DND-41 (cell line): ENCODE data around the gene SAG.

Experiments
- ATAC-seq: fragments of 200-7000 bp; cut with Tn5 transposase; 3 replicates; pipeline ENCODE4 v1.9.1; 2021; ENCODE audit warnings: low read depth; ENCODE audit not compliant: insufficient read depth
- DNase-seq: peaks from one replicate; pipeline ENCODE4 v3.0.0-alpha.2; 2020
- H2AFZ ChIP-seq: 2 replicates; pipeline ENCODE4 v1.6.0; 2012; ENCODE audit warnings: low read depth, low read length
- H3K27ac ChIP-seq: 2 replicates; pipeline ENCODE4 v1.5.1; 2012; ENCODE audit warnings: low read length, inconsistent platforms
- H3K27me3 ChIP-seq: fragments of 200-600 bp; sonication (generic); 2 replicates; pipeline ENCODE4 v1.6.0; 2012; ENCODE audit warnings: low read length, mild to moderate bottlenecking, inconsistent platforms; ENCODE audit not compliant: insufficient read depth, poor library complexity
- H3K36me3 ChIP-seq: 2 replicates; pipeline ENCODE4 v1.5.1; 2012; ENCODE audit warnings: low read length, inconsistent platforms; ENCODE audit not compliant: insufficient read depth
- H3K4me1 ChIP-seq: 2 replicates; pipeline ENCODE4 v1.5.1; 2012; ENCODE audit warnings: mild to moderate bottlenecking, low read length; ENCODE audit not compliant: insufficient read depth
- H3K4me2 ChIP-seq: 2 replicates; pipeline ENCODE4 v1.6.0; 2012; ENCODE audit warnings: mild to moderate bottlenecking, moderate library complexity, low read length, inconsistent platforms; ENCODE audit not compliant: insufficient read depth
- H3K4me3 ChIP-seq, 2 experiments: fragments of 200-600 bp in 1 of 2; shearing (Covaris generic) in 1 of 2; 2 replicates each; pipeline ENCODE4 v1.5.1; 2012 to 2016; ENCODE audit warnings: inconsistent platforms in 2 of 2, low read length in 2 of 2, mild to moderate bottlenecking in 2 of 2, low read depth in 1 of 2, moderate library complexity in 1 of 2
- H3K79me2 ChIP-seq: 2 replicates; pipeline ENCODE4 v1.6.0; 2012; ENCODE audit warnings: low read length, inconsistent platforms; ENCODE audit not compliant: insufficient read depth
- H3K9ac ChIP-seq: 2 replicates; pipeline ENCODE4 v1.6.0; 2012; ENCODE audit warnings: low read depth, mild to moderate bottlenecking, inconsistent platforms, low read length, moderate library complexity
- H3K9me3 ChIP-seq: 2 replicates; pipeline ENCODE4 v1.5.1; 2012; ENCODE audit warnings: low read length, moderate library complexity, mild to moderate bottlenecking, inconsistent platforms; ENCODE audit not compliant: insufficient read depth, severe bottlenecking
- H4K20me1 ChIP-seq: 2 replicates; pipeline ENCODE4 v1.6.0; 2012; ENCODE audit warnings: low read length; ENCODE audit not compliant: insufficient read depth
- EZH2 ChIP-seq: IDR thresholded peaks from 3 replicates; pipeline ENCODE4 v1.6.1; 2012; ENCODE audit warnings: borderline replicate concordance, low read depth, mild to moderate bottlenecking, moderate library complexity, low read length, inconsistent platforms; ENCODE audit not compliant: severe bottlenecking
- TF ChIP-seq, protein P1 (sequence below): IDR thresholded peaks from 2 replicates; pipeline ENCODE4 v1.5.1; 2012; ENCODE audit warnings: borderline replicate concordance, low read length, moderate library complexity, mild to moderate bottlenecking; ENCODE audit not compliant: poor library complexity, severe bottlenecking; ENCODE audit errors: extremely low read depth

SAG gene

DNA sequence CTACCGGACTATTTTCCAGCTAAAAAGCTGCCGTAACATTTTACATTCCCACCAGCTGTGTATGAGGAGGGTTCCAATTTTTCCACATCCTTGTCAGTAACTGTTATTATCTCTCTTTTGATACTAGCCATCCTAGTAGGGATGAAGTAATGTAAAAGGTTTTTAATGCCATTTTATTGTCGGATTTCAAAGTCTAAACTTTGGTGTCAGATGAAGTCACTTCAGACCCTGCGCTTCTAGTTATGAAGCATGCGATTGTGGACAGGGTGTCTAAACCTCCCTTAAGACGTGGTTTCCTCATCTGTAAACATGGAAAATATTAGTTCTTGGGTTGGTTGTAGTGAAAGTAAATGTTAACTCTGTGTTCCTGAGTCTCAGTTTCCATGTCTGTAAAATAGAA, 51.3 kb downstream of the SAG start:
- no peak overlapping the region for H3K27ac ChIP-seq
- H3K4me3 ChIP-seq: no peak overlapping the region
- H2AFZ ChIP-seq: no peak overlapping the region
- peaks cover 33% of the 10 kb centered on the region for H3K4me1 ChIP-seq
- no peaks in the 10 kb centered on the region for H3K27me3 ChIP-seq
- DNase-seq: no peak
- no peak for TF ChIP-seq EZH2
- TF ChIP-seq, protein P1, sequence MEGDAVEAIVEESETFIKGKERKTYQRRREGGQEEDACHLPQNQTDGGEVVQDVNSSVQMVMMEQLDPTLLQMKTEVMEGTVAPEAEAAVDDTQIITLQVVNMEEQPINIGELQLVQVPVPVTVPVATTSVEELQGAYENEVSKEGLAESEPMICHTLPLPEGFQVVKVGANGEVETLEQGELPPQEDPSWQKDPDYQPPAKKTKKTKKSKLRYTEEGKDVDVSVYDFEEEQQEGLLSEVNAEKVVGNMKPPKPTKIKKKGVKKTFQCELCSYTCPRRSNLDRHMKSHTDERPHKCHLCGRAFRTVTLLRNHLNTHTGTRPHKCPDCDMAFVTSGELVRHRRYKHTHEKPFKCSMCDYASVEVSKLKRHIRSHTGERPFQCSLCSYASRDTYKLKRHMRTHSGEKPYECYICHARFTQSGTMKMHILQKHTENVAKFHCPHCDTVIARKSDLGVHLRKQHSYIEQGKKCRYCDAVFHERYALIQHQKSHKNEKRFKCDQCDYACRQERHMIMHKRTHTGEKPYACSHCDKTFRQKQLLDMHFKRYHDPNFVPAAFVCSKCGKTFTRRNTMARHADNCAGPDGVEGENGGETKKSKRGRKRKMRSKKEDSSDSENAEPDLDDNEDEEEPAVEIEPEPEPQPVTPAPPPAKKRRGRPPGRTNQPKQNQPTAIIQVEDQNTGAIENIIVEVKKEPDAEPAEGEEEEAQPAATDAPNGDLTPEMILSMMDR: no peak
- H3K9ac ChIP-seq: no peak overlapping the region
- H3K4me2 ChIP-seq: no peak overlapping the region
- peaks cover 19% of the 10 kb centered on the region for H4K20me1 ChIP-seq
- H3K79me2 ChIP-seq: peaks cover 61% of the 10 kb centered on the region
- no peaks in the 10 kb centered on the region for H3K9me3 ChIP-seq
- no peak for ATAC-seq
- H3K36me3 ChIP-seq: peaks cover 10% of the 10 kb centered on the region; the same call in 1 of the 2 replicates

DNA sequence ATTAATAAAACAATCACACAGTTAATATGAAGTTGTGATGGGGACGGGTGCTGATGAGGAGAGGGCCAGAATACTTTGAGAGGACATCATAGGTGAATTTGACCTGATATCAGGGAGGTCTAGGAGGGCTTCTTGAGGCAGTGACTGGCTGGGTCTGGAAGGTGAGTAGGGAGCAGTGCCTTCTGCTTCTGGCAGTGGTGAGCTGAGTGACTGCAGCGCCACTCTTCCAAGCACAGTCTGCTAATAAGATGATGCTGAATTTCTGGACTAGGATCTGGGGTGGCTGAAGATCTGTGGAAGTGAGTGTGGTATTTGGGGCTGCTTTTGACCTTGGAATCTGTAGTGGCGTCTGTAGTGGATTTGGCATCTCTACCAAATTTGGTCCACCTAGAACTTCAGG, 52.2 kb downstream of the SAG start:
- H2AFZ ChIP-seq: no peak overlapping the region
- H3K27ac ChIP-seq: no peak overlapping the region
- no peaks in the 10 kb centered on the region for H3K9me3 ChIP-seq
- ATAC-seq (no peak), DNase-seq (no peak)
- no peak overlapping the region for H3K4me2 ChIP-seq
- TF ChIP-seq, protein P1: no peak
- no peak for TF ChIP-seq EZH2
- no peak overlapping the region for H3K9ac ChIP-seq
- no peaks in the 10 kb centered on the region for H3K27me3 ChIP-seq
- no peak overlapping the region for H3K4me3 ChIP-seq
- H3K4me1 ChIP-seq: peaks cover 31% of the 10 kb centered on the region
- H3K36me3 ChIP-seq: peaks cover 10% of the 10 kb centered on the region; the same call in 1 of the 2 replicates
- peaks cover 61% of the 10 kb centered on the region for H3K79me2 ChIP-seq
- H4K20me1 ChIP-seq: peaks cover 19% of the 10 kb centered on the region

DNA sequence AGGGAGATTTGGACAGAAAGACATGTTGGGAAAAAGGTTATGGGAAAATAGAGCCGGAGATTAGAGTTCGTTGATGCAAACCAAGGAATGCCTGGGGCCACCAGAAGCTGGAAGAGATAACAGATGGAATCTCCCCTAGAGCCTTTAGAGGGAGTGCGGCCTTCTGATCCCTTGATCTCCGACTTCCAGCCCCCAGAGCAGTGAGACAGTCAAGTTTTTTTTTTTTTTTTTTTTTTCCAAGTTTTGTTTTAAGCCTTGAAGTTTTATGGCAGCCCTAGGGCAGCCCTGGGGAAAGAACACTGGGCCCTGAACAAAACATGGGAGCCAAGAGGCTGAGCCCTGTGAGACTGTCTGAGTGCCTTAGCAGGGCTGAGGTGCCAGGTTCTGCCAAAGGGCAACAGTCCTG, 53.2 kb downstream of the SAG start:
- Histone ChIP-seq H3K4me2 (no peak overlapping the region), H4K20me1 (peaks cover 13% of the 10 kb centered on the region; the same call in 1 of the 2 replicates), H3K9ac (no peak overlapping the region), H3K9me3 (no peaks in the 10 kb centered on the region), H3K4me3 (no peak overlapping the region), H3K79me2 (peaks cover 52% of the 10 kb centered on the region), H2AFZ (no peak overlapping the region), H3K27ac (no peak overlapping the region), H3K36me3 (peaks cover 10% of the 10 kb centered on the region; the same call in 1 of the 2 replicates), H3K27me3 (no peaks in the 10 kb centered on the region), H3K4me1 (peaks cover 21% of the 10 kb centered on the region)
- TF ChIP-seq, protein P1: no peak
- TF ChIP-seq EZH2: no peak
- no peak for ATAC-seq
- DNase-seq: no peak

DNA sequence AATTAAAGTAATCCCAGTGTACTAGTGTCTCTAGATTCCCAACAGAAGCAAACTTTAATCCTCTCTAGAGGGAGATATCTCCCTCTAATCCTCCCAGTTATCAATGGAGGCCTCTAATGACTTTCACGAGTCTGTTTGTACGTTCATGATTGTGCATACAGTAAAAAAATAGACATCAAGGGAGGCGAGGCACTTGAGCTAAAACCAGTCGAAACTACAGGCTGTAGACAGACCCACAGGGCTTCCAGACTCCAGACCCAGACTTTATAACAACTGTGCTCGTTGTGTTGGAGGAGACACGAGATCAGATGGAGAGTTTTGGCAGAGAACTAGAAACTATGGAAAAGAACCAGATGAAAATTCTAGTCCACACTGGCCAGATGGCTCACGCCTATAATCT, 53.7 kb downstream of the SAG start:
- Histone ChIP-seq H3K27ac (no peak overlapping the region), H3K4me2 (no peak overlapping the region), H3K9me3 (no peaks in the 10 kb centered on the region), H3K4me3 (no peak overlapping the region), H3K79me2 (peaks cover 47% of the 10 kb centered on the region), H3K27me3 (no peaks in the 10 kb centered on the region), H3K9ac (no peak overlapping the region), H2AFZ (no peak overlapping the region), H3K36me3 (peaks cover 10% of the 10 kb centered on the region; the same call in 1 of the 2 replicates), H3K4me1 (peaks cover 16% of the 10 kb centered on the region), H4K20me1 (peaks cover 15% of the 10 kb centered on the region; the same call in 1 of the 2 replicates)
- TF ChIP-seq, protein P1: no peak
- no peak for TF ChIP-seq EZH2
- ATAC-seq: no peak
- DNase-seq: no peak
